Activated CD8-positive, alpha-beta T cell treated with anti-CD3 and anti-CD28 coated beads, Interleukin-2, amount 10 ng/mL, durations not matched to agents 7 days and 5 days (primary cell): ENCODE measurements around the gene CCDC182. TPM values are rescaled to one million over a fixed set of nuclear protein-coding genes. Genes with fewer than 3 reads are reported as not detected.

Source experiments
- ATAC-seq: fragments of 150-1000 bp; cut with Tn5 transposase; one replicate; pipeline ENCODE4 v1.10.0; 2021; ENCODE audit warnings: moderate library complexity
- CTCF ChIA-PET: fragments of 350-600 bp; sonication (Branson Sonifier 250); formaldehyde crosslinking; loops from one replicate; lab custom pipeline; 2021; ENCODE audit warnings: antibody characterized with exemption; lab: Charles Lee
- POLR2A ChIA-PET: fragments of 350-600 bp; sonication (Branson Sonifier 250); formaldehyde crosslinking; loops from one replicate; lab custom pipeline; 2021; ENCODE audit warnings: antibody characterized with exemption; lab: Charles Lee
- DNase-seq: peaks from one replicate; pipeline ENCODE4 v3.0.0-alpha.2; 2020
- H3K27ac Mint-ChIP-seq: one replicate; pipeline ENCODE4 v1.8.0; 2021; ENCODE audit warnings: mild to moderate bottlenecking, mixed read lengths
- H3K27me3 Mint-ChIP-seq: one replicate; pipeline ENCODE4 v1.8.0; 2021; ENCODE audit warnings: low read depth, mixed read lengths
- H3K36me3 Mint-ChIP-seq: one replicate; pipeline ENCODE4 v1.8.0; 2021; ENCODE audit warnings: low read depth, mixed read lengths
- H3K4me1 Mint-ChIP-seq: one replicate; pipeline ENCODE4 v1.8.0; 2021; ENCODE audit warnings: low read depth, mixed read lengths
- H3K4me3 Mint-ChIP-seq: one replicate; pipeline ENCODE4 v1.8.0; 2021; ENCODE audit warnings: mild to moderate bottlenecking, mixed read lengths
- H3K9me3 Mint-ChIP-seq: one replicate; pipeline ENCODE4 v1.8.0; 2022; ENCODE audit warnings: mixed read lengths; ENCODE audit not compliant: insufficient read depth
- total RNA-seq, 2 experiments: library from RNA; stranded (reverse); gene quantifications; one replicate each; pipeline ENCODE4 v1.2.3, GENCODE V29; 2021

The CCDC182 gene
- total RNA-seq, 2 experiments from 2014 or later, result not detected

DNA sequence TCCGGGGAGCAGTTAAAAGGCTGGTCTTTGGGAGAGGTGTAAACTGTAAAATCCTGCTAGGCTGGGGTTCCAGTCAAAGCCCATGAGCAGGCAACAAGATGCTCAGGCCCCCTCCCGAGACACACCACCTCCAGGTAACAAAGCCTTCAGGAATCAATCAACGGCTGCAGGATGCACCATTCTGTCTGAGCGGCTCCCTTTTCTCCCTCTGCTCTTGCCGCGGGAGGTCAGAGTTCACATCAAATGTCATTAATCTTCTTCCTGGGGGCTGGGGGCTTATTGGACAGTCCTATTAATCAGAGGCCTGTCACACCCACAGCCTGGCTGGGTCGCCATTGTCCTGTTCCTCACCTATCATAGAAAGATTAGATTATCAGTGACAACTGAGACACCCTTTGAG lies 11.9 kb upstream of the CCDC182 start:
- ATAC-seq (no peak), DNase-seq (no peak)
- Mint-ChIP-seq H3K4me1 (peaks cover 2% of the 10 kb centered on the region), H3K36me3 (no peaks in the 10 kb centered on the region), H3K27ac (no peak overlapping the region), H3K4me3 (no peak overlapping the region), H3K27me3 (peaks cover 3% of the 10 kb centered on the region), H3K9me3 (no peaks in the 10 kb centered on the region)
- ChIA-PET POLR2A (no interaction called here), CTCF (interaction anchor here (1.0 kb wide), 1 partner anchor 9 kb away, joined by 3 read pairs; no protein-coding TSS in a partner anchor)

DNA sequence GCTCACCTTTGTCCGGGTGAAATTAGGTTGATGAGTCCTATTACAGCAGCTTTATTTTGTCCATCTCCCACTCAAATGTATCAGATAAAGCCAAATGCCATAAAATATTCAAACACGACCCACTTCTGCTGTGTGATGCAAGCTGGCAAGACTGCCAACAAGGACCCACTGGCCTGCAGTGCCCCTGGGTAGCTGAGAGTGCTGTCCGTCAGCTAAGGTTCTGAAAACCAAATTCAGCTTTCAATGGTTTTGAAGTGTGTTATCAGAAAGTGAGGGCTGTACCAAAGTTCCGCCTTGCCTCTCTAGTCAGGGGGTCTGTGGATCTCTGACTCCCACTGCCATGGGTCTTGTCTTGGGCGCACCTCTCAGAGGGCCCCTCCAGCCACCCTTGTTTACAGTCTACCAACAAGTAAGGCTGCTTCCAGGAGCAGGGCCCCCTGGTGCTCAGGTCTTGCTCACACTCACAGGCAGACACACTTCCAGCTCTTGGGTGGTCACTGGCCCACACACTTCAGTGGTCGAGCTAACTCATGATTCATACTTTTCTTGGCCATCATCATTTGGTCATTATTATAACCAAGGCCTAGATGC lies 10.5 kb upstream of the CCDC182 start:
- H3K27me3 Mint-ChIP-seq, result peaks cover under 1% of the 10 kb centered on the region
- H3K27ac Mint-ChIP-seq, result no peak overlapping the region
- H3K9me3 Mint-ChIP-seq, result no peaks in the 10 kb centered on the region
- CTCF ChIA-PET, result interaction anchor here (1.0 to 1.2 kb wide), 3 partner anchors 15 to 512 kb away, joined by 3 to 5 read pairs (median 3); no protein-coding TSS in a partner anchor
- DNase-seq, result no peak
- ATAC-seq, result no peak
- no peaks in the 10 kb centered on the region for H3K36me3 Mint-ChIP-seq
- H3K4me1 Mint-ChIP-seq, result peaks cover 2% of the 10 kb centered on the region
- no peak overlapping the region for H3K4me3 Mint-ChIP-seq
- POLR2A ChIA-PET, result no interaction called here

DNA sequence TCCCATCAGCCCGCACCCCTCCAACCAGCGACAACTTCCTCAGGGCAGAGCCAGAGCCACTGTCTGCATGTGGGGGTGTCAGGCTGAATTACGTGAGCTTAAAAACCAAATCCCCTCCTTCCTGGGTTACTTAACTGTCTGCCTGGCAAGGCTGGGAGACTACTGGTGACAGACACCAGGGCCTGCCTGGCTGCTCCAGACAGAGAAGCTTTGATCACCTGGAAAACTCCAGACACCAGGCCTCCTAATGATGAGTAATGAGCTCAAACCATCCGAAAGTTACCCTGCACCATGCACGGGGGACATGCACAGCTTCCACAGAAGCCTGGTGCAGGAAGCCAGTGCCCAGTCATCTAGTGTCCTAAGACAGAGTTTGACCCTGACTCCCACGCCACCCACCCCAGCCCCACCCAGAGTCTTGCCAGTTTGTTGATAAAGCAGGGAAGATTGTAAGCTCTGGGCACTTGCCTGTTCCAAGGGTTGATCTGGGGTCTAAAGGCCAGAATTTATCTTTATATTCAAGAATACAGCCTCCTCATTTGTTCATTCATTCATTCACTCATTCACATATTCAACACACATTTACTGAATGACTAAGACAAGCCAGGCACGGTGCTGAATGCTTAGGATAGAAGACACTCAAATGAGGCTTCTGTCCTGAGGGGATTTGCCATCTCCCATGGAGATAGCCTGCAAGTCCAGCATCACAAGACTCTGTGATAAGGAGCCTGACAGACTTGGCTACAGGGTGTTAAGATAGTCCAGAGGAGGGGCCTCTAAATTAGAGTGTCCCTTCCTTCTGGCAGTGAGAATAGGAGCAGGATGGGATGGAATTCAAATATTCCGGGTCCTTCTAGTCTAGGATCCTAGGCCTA lies 7.2 kb upstream of the CCDC182 start:
- Mint-ChIP-seq H3K4me1 (peaks cover 28% of the 10 kb centered on the region), H3K36me3 (no peaks in the 10 kb centered on the region), H3K27me3 (no peaks in the 10 kb centered on the region), H3K4me3 (no peak overlapping the region), H3K27ac (no peak overlapping the region), H3K9me3 (no peaks in the 10 kb centered on the region)
- POLR2A ChIA-PET, result interaction anchor here (0.6 kb wide), 1 partner anchor 12 kb away, joined by 3 read pairs; no protein-coding TSS in a partner anchor
- ATAC-seq (no peak), DNase-seq (no peak)
- CTCF ChIA-PET, result interaction anchor here (1.2 to 1.7 kb wide), 3 partner anchors 32 to 509 kb away, joined by 3 to 5 read pairs (median 4); no protein-coding TSS in a partner anchor

DNA sequence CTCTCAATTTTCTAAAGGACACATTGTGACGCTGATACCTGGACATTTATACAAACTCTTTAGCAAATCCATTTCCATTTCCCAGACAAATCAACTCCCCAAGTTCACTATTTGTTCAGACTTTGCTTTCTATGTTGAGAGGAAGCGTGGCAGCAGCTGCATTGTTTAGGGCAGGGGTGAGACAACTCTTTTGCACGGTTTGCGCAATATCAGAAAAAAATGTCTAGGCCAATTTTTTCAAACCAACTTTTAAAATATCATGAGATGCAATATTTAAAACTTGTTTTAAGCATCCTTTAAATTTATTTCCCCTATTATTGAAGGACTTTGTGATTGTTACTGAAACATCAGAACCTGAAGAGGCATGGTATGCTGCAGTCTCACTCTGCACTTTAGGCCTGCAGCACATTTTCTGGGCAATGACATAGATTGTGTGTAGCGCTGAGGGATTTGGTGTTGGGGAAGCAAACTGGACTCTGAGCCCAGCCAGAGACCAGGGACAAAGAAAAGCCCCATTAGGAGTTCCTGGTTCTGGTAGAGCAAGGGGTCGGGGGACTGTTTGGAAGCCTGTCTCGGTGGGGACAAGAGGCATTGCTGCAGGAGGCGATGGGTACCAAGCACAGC lies 6.4 kb upstream of the CCDC182 start:
- CTCF ChIA-PET, result interaction anchor here (1.2 to 3.0 kb wide), 4 partner anchors 33 to 508 kb away, joined by 3 to 8 read pairs (median 4); no protein-coding TSS in a partner anchor
- H3K4me1 Mint-ChIP-seq, result peaks cover 29% of the 10 kb centered on the region
- DNase-seq (no peak), ATAC-seq (no peak)
- H3K9me3 Mint-ChIP-seq, result no peaks in the 10 kb centered on the region
- H3K4me3 Mint-ChIP-seq, result no peak overlapping the region
- H3K27me3 Mint-ChIP-seq, result no peaks in the 10 kb centered on the region
- no peaks in the 10 kb centered on the region for H3K36me3 Mint-ChIP-seq
- H3K27ac Mint-ChIP-seq, result no peak overlapping the region
- POLR2A ChIA-PET, result interaction anchor here (0.6 kb wide), 1 partner anchor 11 kb away, joined by 3 read pairs; no protein-coding TSS in a partner anchor

DNA sequence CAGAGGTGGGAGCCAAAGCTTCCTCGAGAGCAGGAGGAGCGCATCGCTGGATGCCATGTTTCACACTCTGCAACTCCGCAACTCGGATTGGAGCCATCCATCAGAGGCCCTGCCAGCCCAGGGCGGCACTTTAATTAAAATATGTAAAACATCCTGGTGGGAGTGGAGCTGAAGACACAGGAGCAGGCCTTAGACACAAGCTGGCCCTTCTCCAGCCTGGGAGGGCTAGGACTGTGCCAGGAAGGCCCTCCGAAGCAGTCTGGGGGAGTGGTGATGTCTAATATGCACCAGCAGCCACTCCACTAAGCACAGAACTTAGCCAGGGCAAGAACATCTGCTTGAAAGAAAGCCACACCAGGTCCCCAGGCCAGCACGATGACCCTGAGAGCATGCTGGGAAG lies 5.8 kb upstream of the CCDC182 start:
- Mint-ChIP-seq H3K4me1 (peaks cover 29% of the 10 kb centered on the region), H3K4me3 (no peak overlapping the region), H3K9me3 (no peaks in the 10 kb centered on the region), H3K27ac (peak overlapping the region; percentile 10), H3K27me3 (no peaks in the 10 kb centered on the region), H3K36me3 (no peaks in the 10 kb centered on the region)
- ChIA-PET POLR2A (no interaction called here), CTCF (interaction anchor here (1.7 to 3.0 kb wide), 3 partner anchors 33 to 508 kb away, joined by 4 to 17 read pairs (median 8); no protein-coding TSS in a partner anchor)
- ATAC-seq (no peak), DNase-seq (no peak)

DNA sequence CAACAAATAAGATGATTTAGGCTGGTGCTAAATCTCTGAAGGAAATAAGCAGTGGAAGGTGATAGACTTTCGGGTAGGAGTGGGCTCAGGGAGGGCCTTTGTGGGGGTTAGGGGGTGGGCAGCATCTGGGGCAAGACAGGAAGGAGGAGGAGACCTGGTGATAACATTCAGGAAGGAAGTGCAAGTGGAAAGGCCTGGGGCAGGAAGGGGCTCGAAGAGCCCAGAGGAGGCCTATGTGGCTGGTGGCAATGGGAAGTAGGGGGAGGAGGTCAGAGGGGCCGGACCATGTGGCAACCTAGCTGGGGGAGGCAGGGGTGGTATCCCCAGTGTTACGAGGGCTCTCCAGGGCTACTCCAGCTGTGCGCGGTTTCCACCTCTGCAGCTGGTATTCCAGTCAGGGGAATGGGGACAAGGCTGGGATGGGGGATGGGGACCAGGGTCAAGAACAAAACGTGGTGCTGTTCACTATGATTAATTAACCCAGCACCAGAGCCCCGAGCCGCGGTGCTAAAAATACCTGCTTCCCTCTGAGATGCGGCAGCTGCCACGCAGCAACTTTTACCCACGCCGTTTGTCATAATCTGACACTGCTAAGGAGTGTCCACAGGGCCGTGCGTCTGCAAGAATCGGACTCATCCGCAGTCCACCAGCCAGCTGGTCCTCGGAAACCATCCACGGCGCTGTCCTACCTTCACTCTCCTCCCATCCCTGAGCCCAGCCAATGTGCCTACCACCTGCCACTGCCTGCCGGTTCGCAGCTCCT lies 5.2 kb upstream of the CCDC182 start:
- ATAC-seq, result no peak
- H3K4me1 Mint-ChIP-seq, result peaks cover 29% of the 10 kb centered on the region
- peak overlapping the region; percentile 61 for H3K27ac Mint-ChIP-seq
- DNase-seq, result no peak
- CTCF ChIA-PET, result interaction anchor here (1.0 to 3.0 kb wide), 5 partner anchors 33 to 507 kb away, joined by 3 to 17 read pairs (median 4); no protein-coding TSS in a partner anchor
- no peaks in the 10 kb centered on the region for H3K36me3 Mint-ChIP-seq
- no peaks in the 10 kb centered on the region for H3K9me3 Mint-ChIP-seq
- no peak overlapping the region for H3K4me3 Mint-ChIP-seq
- no peaks in the 10 kb centered on the region for H3K27me3 Mint-ChIP-seq
- POLR2A ChIA-PET, result no interaction called here

DNA sequence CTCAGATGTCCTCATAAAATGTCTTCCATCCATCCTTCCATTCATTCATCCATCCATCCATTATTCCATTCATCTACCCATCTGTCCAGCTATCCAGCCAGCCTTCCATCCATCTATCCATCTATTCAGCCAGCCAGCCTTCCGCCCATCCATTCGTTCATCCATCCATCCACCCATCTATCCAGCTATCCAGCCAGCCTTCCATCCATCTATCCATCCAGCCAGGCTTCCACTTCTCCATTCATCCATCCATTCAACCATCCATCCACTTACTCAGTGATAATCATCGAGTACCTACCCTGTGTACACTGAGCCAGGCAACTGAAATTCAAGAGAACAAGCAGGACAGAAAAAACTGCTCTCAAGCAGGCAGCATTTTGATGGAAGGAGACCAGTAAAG lies 4.6 kb upstream of the CCDC182 start:
- ChIA-PET POLR2A (no interaction called here), CTCF (interaction anchor here (0.8 to 3.0 kb wide), 6 partner anchors 11 to 506 kb away, joined by 3 to 17 read pairs (median 4); no protein-coding TSS in a partner anchor)
- no peaks in the 10 kb centered on the region for H3K27me3 Mint-ChIP-seq
- no peak for ATAC-seq
- H3K9me3 Mint-ChIP-seq, result no peaks in the 10 kb centered on the region
- peaks cover 29% of the 10 kb centered on the region for H3K4me1 Mint-ChIP-seq
- H3K4me3 Mint-ChIP-seq, result no peak overlapping the region
- peak overlapping the region; percentile 61 for H3K27ac Mint-ChIP-seq
- DNase-seq, result no peak
- no peaks in the 10 kb centered on the region for H3K36me3 Mint-ChIP-seq

DNA sequence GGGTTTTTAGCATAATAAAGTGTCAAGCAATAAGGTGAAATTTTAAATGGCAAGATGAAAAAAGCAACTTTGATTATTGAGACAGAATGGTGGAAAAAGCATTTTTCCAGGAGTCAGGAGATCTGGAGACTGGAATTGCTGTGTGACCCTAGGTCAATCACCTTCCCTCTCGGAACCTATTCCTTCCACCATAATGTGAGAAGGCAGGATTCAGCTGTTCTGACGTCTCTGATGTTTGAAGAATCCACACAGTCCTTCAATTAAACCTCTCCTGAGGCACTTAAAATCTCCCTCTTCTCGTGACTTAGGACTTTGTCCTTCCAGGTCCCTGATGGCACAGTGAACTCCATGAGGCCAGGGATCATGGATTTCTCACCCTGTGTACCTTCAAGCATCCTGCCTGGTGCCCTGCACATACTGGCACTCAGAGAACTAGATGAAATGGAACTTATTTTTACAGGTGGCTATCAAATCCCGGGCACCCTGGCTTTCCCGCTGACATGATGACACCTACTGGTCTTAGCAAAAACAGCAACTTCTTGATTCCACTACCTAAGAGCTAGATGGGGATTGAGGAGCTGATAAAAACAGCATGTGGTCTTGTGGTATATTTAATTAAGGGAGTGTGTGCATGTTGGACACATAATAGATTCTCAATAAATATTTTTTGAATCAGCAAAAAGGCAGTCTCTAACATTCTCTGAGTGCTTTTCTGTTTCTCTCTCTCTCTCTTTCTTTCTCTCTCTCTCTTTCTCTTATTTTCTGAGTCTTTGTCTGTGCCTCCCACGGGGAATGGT lies 2.3 kb upstream of the CCDC182 start:
- Mint-ChIP-seq H3K9me3 (no peaks in the 10 kb centered on the region), H3K4me1 (peaks cover 29% of the 10 kb centered on the region), H3K36me3 (no peaks in the 10 kb centered on the region), H3K4me3 (no peak overlapping the region), H3K27me3 (peaks cover 7% of the 10 kb centered on the region), H3K27ac (no peak overlapping the region)
- ChIA-PET POLR2A (no interaction called here), CTCF (interaction anchor here (0.5 to 3.0 kb wide), 35 partner anchors 8 to 928 kb away, joined by 3 to 33 read pairs (median 3); partner anchors contain the start of gene AKAP1)
- ATAC-seq (peak; percentile 77), DNase-seq (peak; percentile 68)

DNA sequence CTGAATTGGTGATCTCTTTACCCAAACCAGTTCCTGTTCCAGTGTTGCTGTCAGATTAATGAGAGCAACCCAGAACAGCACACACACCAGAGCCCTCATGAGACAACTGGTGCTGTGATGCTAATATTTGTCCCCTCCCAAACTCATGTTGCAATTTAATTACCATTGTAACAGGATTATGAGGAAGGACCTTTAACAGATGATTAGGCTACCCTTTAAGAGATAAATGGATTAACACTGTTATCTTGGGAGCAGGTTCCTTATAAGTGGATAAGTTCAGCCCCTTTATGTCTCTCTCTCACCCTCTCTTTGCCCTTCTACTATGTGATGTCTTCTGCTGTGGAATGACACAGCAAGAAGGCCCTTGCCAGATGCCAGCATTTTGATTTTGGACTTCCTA lies 1.1 kb upstream of the CCDC182 start:
- ATAC-seq (no peak), DNase-seq (no peak)
- no peak overlapping the region for H3K4me3 Mint-ChIP-seq
- H3K36me3 Mint-ChIP-seq, result no peaks in the 10 kb centered on the region
- ChIA-PET CTCF (interaction anchor here (0.9 to 3.0 kb wide), 10 partner anchors 15 to 611 kb away, joined by 4 to 33 read pairs (median 4); no protein-coding TSS in a partner anchor), POLR2A (no interaction called here)
- H3K27me3 Mint-ChIP-seq, result peaks cover 7% of the 10 kb centered on the region
- H3K4me1 Mint-ChIP-seq, result peaks cover 29% of the 10 kb centered on the region
- no peaks in the 10 kb centered on the region for H3K9me3 Mint-ChIP-seq
- H3K27ac Mint-ChIP-seq, result no peak overlapping the region
